Naive B cell (primary cell): ENCODE measurements around the gene PLB1. TPM values are rescaled to one million over a fixed set of nuclear protein-coding genes. Genes with fewer than 3 reads are reported as not detected.

ENCODE experiments used
- ATAC-seq, 2 donors: fragments of 150-1000 bp; cut with Tn5 transposase; 2 replicates each; pipeline ENCODE4 v1.10.0; 2021; ENCODE audit warnings: low read depth in 2 of 2, mild to moderate bottlenecking in 2 of 2, moderate library complexity in 2 of 2
- DNase-seq: peaks from one replicate; pipeline ENCODE4 v3.0.0; 2022
- H3K27ac Mint-ChIP-seq, 6 donors: one replicate each; pipeline ENCODE4 v1.8.0; 2020 to 2022; ENCODE audit warnings: mild to moderate bottlenecking in 6 of 6, mixed read lengths in 6 of 6, moderate library complexity in 5 of 6, inconsistent platforms in 2 of 6
- H3K27me3 Mint-ChIP-seq, 3 donors: one replicate each; pipeline ENCODE4 v1.8.0; 2021 to 2022; ENCODE audit warnings: mixed read lengths in 3 of 3, mild to moderate bottlenecking in 1 of 3
- H3K36me3 Mint-ChIP-seq, 2 donors: one replicate each; pipeline ENCODE4 v1.8.0; 2020 to 2022; ENCODE audit warnings: mixed read lengths in 2 of 2, inconsistent platforms in 1 of 2, mild to moderate bottlenecking in 1 of 2
- H3K4me1 Mint-ChIP-seq, 3 donors: one replicate each; pipeline ENCODE4 v1.8.0; 2020 to 2022; ENCODE audit warnings: mixed read lengths in 3 of 3, inconsistent platforms in 1 of 3, mild to moderate bottlenecking in 1 of 3, moderate library complexity in 1 of 3
- H3K4me3 Mint-ChIP-seq, 8 donors: one replicate each; pipeline ENCODE4 v1.8.0; 2020 to 2022; ENCODE audit warnings: mild to moderate bottlenecking in 8 of 8, mixed read lengths in 8 of 8, moderate library complexity in 8 of 8, inconsistent platforms in 2 of 8
- H3K9me3 Mint-ChIP-seq, 7 donors: one replicate each; pipeline ENCODE4 v1.8.0; 2020 to 2022; ENCODE audit warnings: mixed read lengths in 7 of 7, mild to moderate bottlenecking in 5 of 7, inconsistent platforms in 2 of 7, moderate library complexity in 1 of 7
- polyA plus RNA-seq, 6 donors: library from polyadenylated mRNA; unstranded; fragments of 300-500 nt; fragmentation: Illumina TruSeq; gene quantifications; one replicate each; pipeline ENCODE4 v1.2.3, GENCODE V29; 2021; ENCODE audit warnings: low read depth in 6 of 6

Gene PLB1
- polyA plus RNA-seq, 6 donors from 2014 or later, result 0.17 to 2.3 (median 0.38) TPM; not detected in 2

GRCh38 chr2:28689771-28690170 is 193.9 kb downstream of the PLB1 start:
- Mint-ChIP-seq H3K27me3 (peaks cover 0 to 28% (median 11%) of the 10 kb centered on the region in 3 donors), H3K9me3 (peaks cover 0 to 4% (median 0%) of the 10 kb centered on the region in 7 donors), H3K4me1 (no peaks in the 10 kb centered on the region), H3K4me3 (no peak overlapping the region), H3K36me3 (peaks cover 0 to 8% of the 10 kb centered on the region in 2 donors), H3K27ac (no peak overlapping the region)
- no peak for DNase-seq
- ATAC-seq, result no peak

GRCh38 chr2:28692411-28692810 is 196.6 kb downstream of the PLB1 start:
- H3K4me1 Mint-ChIP-seq, result no peaks in the 10 kb centered on the region
- DNase-seq, result no peak
- H3K4me3 Mint-ChIP-seq, result no peak overlapping the region
- no peak for ATAC-seq
- H3K27me3 Mint-ChIP-seq, result peaks cover 0 to 14% (median 3%) of the 10 kb centered on the region in 3 donors
- H3K9me3 Mint-ChIP-seq, result no peaks in the 10 kb centered on the region
- H3K27ac Mint-ChIP-seq, result no peak overlapping the region
- H3K36me3 Mint-ChIP-seq, result no peaks in the 10 kb centered on the region

GRCh38 chr2:28693223-28693622 is 197.4 kb downstream of the PLB1 start:
- H3K27ac Mint-ChIP-seq, result no peak overlapping the region
- peaks cover 0 to 10% (median 3%) of the 10 kb centered on the region in 3 donors for H3K27me3 Mint-ChIP-seq
- H3K4me1 Mint-ChIP-seq, result no peaks in the 10 kb centered on the region
- no peak overlapping the region for H3K4me3 Mint-ChIP-seq
- DNase-seq, result no peak
- H3K36me3 Mint-ChIP-seq, result no peaks in the 10 kb centered on the region
- no peaks in the 10 kb centered on the region for H3K9me3 Mint-ChIP-seq
- no peak for ATAC-seq

Other genes with a start within 250 kb of the PLB1 start
- under 1 TPM; 0.06 to 0.77 (median 0.11) TPM for gene FOSL2, start 103.2 kb upstream of the PLB1 start, polyA plus RNA-seq